B cell (primary cell): Measurements from ENCODE around the gene HEBP1. TPM values are rescaled to one million over a fixed set of nuclear protein-coding genes. Genes with fewer than 3 reads are reported as not detected.

ENCODE experiments used
- ATAC-seq: fragments of 200-7000 bp; cut with Tn5 transposase; one replicate; pipeline ENCODE4 v1.10.0; 2021; ENCODE audit warnings: low read depth, mild to moderate bottlenecking, moderate number of reproducible peaks, moderate library complexity
- CTCF ChIA-PET: fragments of 350-600 bp; sonication (Branson Sonifier 250); formaldehyde crosslinking; loops from one replicate; lab custom pipeline; 2021; ENCODE audit warnings: antibody characterized with exemption, inconsistent platforms; lab: Charles Lee
- POLR2A ChIA-PET: fragments of 350-600 bp; sonication (Branson Sonifier 250); formaldehyde crosslinking; loops from one replicate; lab custom pipeline; 2021; ENCODE audit warnings: antibody characterized with exemption; lab: Charles Lee
- DNase-seq: peaks from one replicate; pipeline ENCODE4 v3.0.0; 2013
- H2AFZ ChIP-seq: 2 replicates; pipeline ENCODE4 v1.6.1; 2012; ENCODE audit warnings: mild to moderate bottlenecking, low read depth, low read length; ENCODE audit not compliant: insufficient read depth, poor library complexity, severe bottlenecking
- H3K27ac ChIP-seq, 2 donors: 1 replicate in 1 of 2; 2 replicates in 1 of 2; pipeline ENCODE4 v1.5.1; 2012 to 2013; ENCODE audit warnings: low read length in 2 of 2, mild to moderate bottlenecking in 2 of 2, moderate library complexity in 1 of 2
- H3K27me3 ChIP-seq, 4 experiments: fragments of 200-600 bp in 1 of 4; sonication (generic) in 1 of 4; replicated peaks in 1 of 4; 1 replicate in 2 of 4; 2 replicates in 2 of 4; pipeline versions ENCODE4 v1.6.1 to v1.7.0; 2013 to 2016; ENCODE audit warnings: low read length in 3 of 4, mild to moderate bottlenecking in 2 of 4, mixed read lengths in 1 of 4, moderate library complexity in 1 of 4; ENCODE audit not compliant: insufficient read depth in 4 of 4, control insufficient read depth in 3 of 4; ENCODE audit errors: control extremely low read depth in 1 of 4
- H3K36me3 ChIP-seq, 2 experiments: replicated peaks in 1 of 2; 1 replicate in 1 of 2; 2 replicates in 1 of 2; pipeline versions ENCODE4 v1.6.1 to v1.7.1; 2013; ENCODE audit warnings: low read length in 1 of 2; ENCODE audit not compliant: insufficient read depth in 2 of 2, control insufficient read depth in 1 of 2; ENCODE audit errors: control extremely low read depth in 1 of 2, extremely low read depth in 1 of 2
- H3K4me1 ChIP-seq, 2 donors: fragments of 200-600 bp in 1 of 2; sonication (generic) in 1 of 2; 1 replicate in 1 of 2; 2 replicates in 1 of 2; pipeline versions ENCODE4 v1.5.1 to v1.6.1; 2013 to 2017; ENCODE audit warnings: low read length in 2 of 2; ENCODE audit not compliant: control insufficient read depth in 2 of 2, insufficient read depth in 2 of 2
- H3K4me2 ChIP-seq: replicated peaks from 2 replicates; pipeline ENCODE3; 2012; ENCODE audit warnings: mild to moderate bottlenecking, low read depth, low read length; ENCODE audit not compliant: poor library complexity, severe bottlenecking
- H3K4me3 ChIP-seq, 5 experiments: fragments of 200-600 bp in 1 of 5; sonication (generic) in 1 of 5; 1 replicate in 3 of 5; 2 replicates in 2 of 5; pipeline versions ENCODE4 v1.5.1 to v1.7.0; 2011 to 2016; ENCODE audit warnings: low read length in 4 of 5, mild to moderate bottlenecking in 4 of 5, low read depth in 2 of 5, control low read depth in 1 of 5, moderate library complexity in 1 of 5; ENCODE audit not compliant: insufficient read depth in 1 of 5; ENCODE audit errors: control extremely low read depth in 1 of 5, extremely low read depth in 1 of 5
- H3K79me2 ChIP-seq: fragments of 200-600 bp; sonication (generic); one replicate; pipeline ENCODE4 v1.6.0; 2016; ENCODE audit warnings: low read length; ENCODE audit not compliant: control insufficient read depth, insufficient read depth
- H3K9ac ChIP-seq: fragments of 200-600 bp; sonication (generic); 2 replicates; pipeline ENCODE4 v1.6.1; 2017; ENCODE audit warnings: mild to moderate bottlenecking, low read length, moderate library complexity
- H3K9me3 ChIP-seq, 3 donors: one replicate each; pipeline versions ENCODE4 v1.6.1 to v1.7.1; 2013; ENCODE audit warnings: low read length in 2 of 3; ENCODE audit not compliant: control insufficient read depth in 2 of 3, insufficient read depth in 1 of 3; ENCODE audit errors: control extremely low read depth in 1 of 3
- H4K20me1 ChIP-seq: 2 replicates; pipeline ENCODE4 v1.6.0; 2012; ENCODE audit warnings: mild to moderate bottlenecking, low read length; ENCODE audit not compliant: insufficient read depth, control insufficient read depth, poor library complexity, severe bottlenecking
- H3K27ac Mint-ChIP-seq: one replicate; pipeline ENCODE4 v1.8.0; 2021; ENCODE audit warnings: mixed read lengths
- H3K27me3 Mint-ChIP-seq: one replicate; pipeline ENCODE4 v1.8.0; 2021; ENCODE audit warnings: mixed read lengths
- H3K4me1 Mint-ChIP-seq: one replicate; pipeline ENCODE4 v1.8.0; 2021; ENCODE audit warnings: mixed read lengths
- H3K4me3 Mint-ChIP-seq: one replicate; pipeline ENCODE4 v1.8.0; 2021; ENCODE audit warnings: mixed read lengths
- H3K9me3 Mint-ChIP-seq: one replicate; pipeline ENCODE4 v1.8.0; 2022; ENCODE audit warnings: mixed read lengths; ENCODE audit not compliant: insufficient read depth
- EZH2 ChIP-seq: IDR thresholded peaks from 2 replicates; pipeline ENCODE4 v1.6.1; 2012; ENCODE audit warnings: borderline replicate concordance, low read depth, mild to moderate bottlenecking, moderate library complexity, low read length; ENCODE audit not compliant: insufficient read depth, poor library complexity, severe bottlenecking
- WGBS: methylation state at CpG from one replicate; pipeline ENCODE4 v1.1.5; 2013; ENCODE audit warnings: missing lambda C conversion rate; ENCODE audit not compliant: insufficient coverage; 5-methylcytosine and 5-hydroxymethylcytosine counted together
- intact Hi-C: fragments of 100-400 bp; cut with micrococcal nuclease; formaldehyde crosslinking; loops from one replicate; pipeline ENCODE4 v1.10.0; 2022
- polyA plus RNA-seq: library from polyadenylated mRNA; depleted of rRNA; stranded (reverse); fragments of >200 nt; gene quantifications from 2 replicates; pipeline ENCODE4 v1.2.3, GENCODE V29; 2012
- total RNA-seq, 2 donors: library from RNA; stranded (reverse); fragments of 120-200 nt in 1 of 2; gene quantifications; 1 replicate in 1 of 2; 2 replicates in 1 of 2; pipeline versions ENCODE4 v1.2.3 to v1.2.4, GENCODE V29; 2013 to 2022
- TF ChIP-seq, protein P1 (sequence below): fragments of 200-600 bp; IDR thresholded peaks from one replicate; pipeline ENCODE4 v1.8.0; 2022; ENCODE audit warnings: antibody characterized with exemption, mild to moderate bottlenecking

Gene HEBP1
- total and polyA plus RNA-seq, 2 donors (not counting 1 experiment from before 2014, with no cell fraction given) = 6.0 to 14.5 TPM

- no peaks in the 10 kb centered on the region for H3K9me3 Mint-ChIP-seq
- CTCF ChIA-PET = interaction anchor here (0.6 kb wide), 1 partner anchor 1386 kb away, joined by 3 read pairs; no protein-coding TSS in a partner anchor
- WGBS = 93% methylated on average over 6 of the region's 6 CpGs
- H3K9me3 ChIP-seq = no peaks in the 10 kb centered on the region
- peaks cover 15% of the 10 kb centered on the region for H3K27me3 Mint-ChIP-seq
- no peak for ATAC-seq
- H4K20me1 ChIP-seq = no peaks in the 10 kb centered on the region
- no peak for TF ChIP-seq EZH2
- TF ChIP-seq, protein P1, sequence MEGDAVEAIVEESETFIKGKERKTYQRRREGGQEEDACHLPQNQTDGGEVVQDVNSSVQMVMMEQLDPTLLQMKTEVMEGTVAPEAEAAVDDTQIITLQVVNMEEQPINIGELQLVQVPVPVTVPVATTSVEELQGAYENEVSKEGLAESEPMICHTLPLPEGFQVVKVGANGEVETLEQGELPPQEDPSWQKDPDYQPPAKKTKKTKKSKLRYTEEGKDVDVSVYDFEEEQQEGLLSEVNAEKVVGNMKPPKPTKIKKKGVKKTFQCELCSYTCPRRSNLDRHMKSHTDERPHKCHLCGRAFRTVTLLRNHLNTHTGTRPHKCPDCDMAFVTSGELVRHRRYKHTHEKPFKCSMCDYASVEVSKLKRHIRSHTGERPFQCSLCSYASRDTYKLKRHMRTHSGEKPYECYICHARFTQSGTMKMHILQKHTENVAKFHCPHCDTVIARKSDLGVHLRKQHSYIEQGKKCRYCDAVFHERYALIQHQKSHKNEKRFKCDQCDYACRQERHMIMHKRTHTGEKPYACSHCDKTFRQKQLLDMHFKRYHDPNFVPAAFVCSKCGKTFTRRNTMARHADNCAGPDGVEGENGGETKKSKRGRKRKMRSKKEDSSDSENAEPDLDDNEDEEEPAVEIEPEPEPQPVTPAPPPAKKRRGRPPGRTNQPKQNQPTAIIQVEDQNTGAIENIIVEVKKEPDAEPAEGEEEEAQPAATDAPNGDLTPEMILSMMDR = no peak
- intact Hi-C loops = no loop called here
- no peak overlapping the region for H3K9ac ChIP-seq
- H3K4me1 Mint-ChIP-seq = no peaks in the 10 kb centered on the region
- H3K4me1 ChIP-seq = no peaks in the 10 kb centered on the region
- no peak overlapping the region for H3K4me3 ChIP-seq
- no peaks in the 10 kb centered on the region for H3K27me3 ChIP-seq
- no peak for DNase-seq
- H3K4me2 ChIP-seq = no peak overlapping the region
- POLR2A ChIA-PET = no interaction called here
- no peak overlapping the region for H3K27ac Mint-ChIP-seq
- no peaks in the 10 kb centered on the region for H3K79me2 ChIP-seq
- no peak overlapping the region for H3K27ac ChIP-seq
- H3K4me3 Mint-ChIP-seq = no peak overlapping the region
- H2AFZ ChIP-seq = no peak overlapping the region
- no peaks in the 10 kb centered on the region for H3K36me3 ChIP-seq
Measured at GRCh38 chr12:12954878-12955625, 45.0 kb downstream of the HEBP1 start.

DNA sequence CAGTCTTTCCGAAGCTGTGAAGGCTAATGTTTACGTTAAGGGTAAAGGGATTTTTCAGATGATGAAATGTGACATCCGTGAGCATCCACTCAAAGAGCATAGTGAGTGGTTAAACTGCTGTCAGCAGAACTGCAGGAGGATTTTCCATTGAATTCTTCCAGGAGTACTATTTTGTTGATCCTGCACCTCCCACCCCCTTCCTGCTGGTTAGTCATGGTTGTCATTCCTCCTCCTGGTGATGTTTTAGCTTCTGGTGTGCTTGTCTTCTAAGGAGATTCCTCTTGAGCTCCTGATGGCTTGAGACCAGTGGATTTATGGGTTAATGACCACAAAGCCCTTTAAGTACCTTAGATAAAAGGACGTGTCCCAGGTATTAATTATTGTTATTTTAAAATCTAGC, 45.7 kb downstream of the HEBP1 start:
- WGBS = 84% methylated on average over 3 of the region's 4 CpGs
- Histone ChIP-seq H3K36me3 (no peaks in the 10 kb centered on the region), H3K4me1 (no peaks in the 10 kb centered on the region), H3K4me3 (no peak overlapping the region), H3K9ac (no peak overlapping the region), H3K4me2 (no peak overlapping the region), H4K20me1 (no peaks in the 10 kb centered on the region), H3K27ac (no peak overlapping the region), H2AFZ (no peak overlapping the region), H3K9me3 (no peaks in the 10 kb centered on the region), H3K79me2 (no peaks in the 10 kb centered on the region), H3K27me3 (no peaks in the 10 kb centered on the region)
- Mint-ChIP-seq H3K4me1 (no peaks in the 10 kb centered on the region), H3K27me3 (peaks cover 19% of the 10 kb centered on the region), H3K27ac (no peak overlapping the region), H3K9me3 (no peaks in the 10 kb centered on the region), H3K4me3 (no peak overlapping the region)
- POLR2A ChIA-PET = no interaction called here
- CTCF ChIA-PET = no interaction called here
- ATAC-seq (no peak), DNase-seq (no peak)
- intact Hi-C loops = no loop called here
- TF ChIP-seq EZH2 = no peak
- TF ChIP-seq, protein P1 = no peak
